Kidney (tissue), 14 donors: ENCODE results near the gene FNDC7. TPM values are rescaled to one million over a fixed set of nuclear protein-coding genes. Genes with fewer than 3 reads are reported as not detected.

Experiments
- DNase-seq, 5 donors: peaks; one replicate each; pipeline ENCODE4 v3.0.0-alpha.2; 2013 to 2020
- FAIRE-seq: peaks from 2 replicates; lab custom pipeline; 2012; peaks lifted over from hg19 to GRCh38; lab: Jason Lieb, UNC
- H3K27ac ChIP-seq, 2 donors: one replicate each; pipeline ENCODE4 v1.7.0; 2013; ENCODE audit warnings: low read depth in 2 of 2, low read length in 2 of 2, inconsistent platforms in 1 of 2
- H3K27me3 ChIP-seq: one replicate; pipeline ENCODE4 v1.7.1; 2013; ENCODE audit warnings: low read length, inconsistent platforms; ENCODE audit not compliant: control insufficient read depth, insufficient read depth
- H3K36me3 ChIP-seq, 3 donors: one replicate each; pipeline versions ENCODE4 v1.7.0 to v1.7.1; 2013; ENCODE audit warnings: low read length in 3 of 3, control low read depth in 1 of 3, inconsistent platforms in 1 of 3; ENCODE audit not compliant: insufficient read depth in 3 of 3, control insufficient read depth in 2 of 3
- H3K4me1 ChIP-seq, 3 donors: one replicate each; pipeline versions ENCODE4 v1.7.0 to v1.7.1; 2013; ENCODE audit warnings: low read length in 3 of 3, inconsistent platforms in 1 of 3, low read depth in 1 of 3; ENCODE audit not compliant: control insufficient read depth in 2 of 3, insufficient read depth in 2 of 3
- H3K4me3 ChIP-seq, 3 donors: one replicate each; pipeline versions ENCODE4 v1.7.0 to v1.8.1; 2013; ENCODE audit warnings: low read length in 3 of 3, control low read depth in 1 of 3, inconsistent platforms in 1 of 3
- H3K9ac ChIP-seq, 3 donors: one replicate each; pipeline versions ENCODE4 v1.7.0 to v1.7.1; 2013; ENCODE audit warnings: low read length in 3 of 3, control low read depth in 1 of 3, inconsistent platforms in 1 of 3
- H3K9me3 ChIP-seq, 3 donors: one replicate each; pipeline versions ENCODE4 v1.7.0 to v1.7.1; 2013; ENCODE audit warnings: low read length in 3 of 3, control low read depth in 1 of 3, inconsistent platforms in 1 of 3; ENCODE audit not compliant: control insufficient read depth in 2 of 3, insufficient read depth in 1 of 3
- intact Hi-C: fragments of 100-400 bp; cut with DNase I; formaldehyde crosslinking; loops from one replicate; pipeline ENCODE4 v1.11.1; 2022
- polyA plus RNA-seq: library from polyadenylated mRNA; stranded (reverse); fragments of 350-450 nt; fragmentation: Illumina TruSeq; extraction: RNeasy Lipid Tissue Mini Kit (QIAGEN cat#74804); gene quantifications from one replicate; pipeline ENCODE4 v1.2.3, GENCODE V29; 2014; ENCODE audit warnings: low read depth, low replicate concordance; ENCODE audit not compliant: insufficient read depth
- total RNA-seq: library from RNA; stranded (reverse); fragmentation: NEBNext Ultra II Directional; extraction: Animal tissue kit (Norgen Biotek cat#: 25700); gene quantifications from one replicate; pipeline ENCODE4 v1.2.1, GENCODE V29; 2021
- TF ChIP-seq, protein P1 (sequence below): IDR thresholded peaks from 3 replicates; pipeline ENCODE4 v1.5.1; 2012; ENCODE audit warnings: mild to moderate bottlenecking, moderate library complexity, borderline replicate concordance; ENCODE audit not compliant: insufficient read depth; ENCODE audit errors: extremely low read depth
- donor health status: control.
- donor health status: control.
- donor health status: control.
- donor health status: control.
- donor health status: control.
- donor health status: DM: yes; HTN: yes; CAD: no.
- donor health status: Normal renal cell carcinoma (clear cell type).

FNDC7 gene
- total and polyA plus RNA-seq, 2 donors from 2014 or later, result not detected

DNA sequence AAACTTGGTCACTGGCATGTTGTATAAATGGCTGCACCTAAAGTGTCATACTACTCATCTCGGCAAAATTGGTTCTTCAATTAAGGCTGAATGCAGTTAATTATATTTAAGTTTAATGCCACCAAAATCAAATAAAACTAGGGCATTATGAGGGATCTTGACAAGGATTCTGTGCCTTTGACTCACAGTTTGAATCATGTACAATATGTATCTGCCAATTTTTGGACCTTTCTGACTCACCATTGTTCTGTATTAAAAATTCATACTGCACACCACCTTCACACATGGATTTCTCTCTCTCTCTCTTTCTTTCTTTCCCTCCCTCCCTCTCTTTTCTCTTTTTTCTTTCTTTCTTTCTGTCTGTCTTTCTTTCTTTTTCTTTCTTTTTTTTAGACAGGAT lies 19.7 kb downstream of the FNDC7 start:
- no peaks in the 10 kb centered on the region for H3K27me3 ChIP-seq
- intact Hi-C loops, result no loop called here

DNA sequence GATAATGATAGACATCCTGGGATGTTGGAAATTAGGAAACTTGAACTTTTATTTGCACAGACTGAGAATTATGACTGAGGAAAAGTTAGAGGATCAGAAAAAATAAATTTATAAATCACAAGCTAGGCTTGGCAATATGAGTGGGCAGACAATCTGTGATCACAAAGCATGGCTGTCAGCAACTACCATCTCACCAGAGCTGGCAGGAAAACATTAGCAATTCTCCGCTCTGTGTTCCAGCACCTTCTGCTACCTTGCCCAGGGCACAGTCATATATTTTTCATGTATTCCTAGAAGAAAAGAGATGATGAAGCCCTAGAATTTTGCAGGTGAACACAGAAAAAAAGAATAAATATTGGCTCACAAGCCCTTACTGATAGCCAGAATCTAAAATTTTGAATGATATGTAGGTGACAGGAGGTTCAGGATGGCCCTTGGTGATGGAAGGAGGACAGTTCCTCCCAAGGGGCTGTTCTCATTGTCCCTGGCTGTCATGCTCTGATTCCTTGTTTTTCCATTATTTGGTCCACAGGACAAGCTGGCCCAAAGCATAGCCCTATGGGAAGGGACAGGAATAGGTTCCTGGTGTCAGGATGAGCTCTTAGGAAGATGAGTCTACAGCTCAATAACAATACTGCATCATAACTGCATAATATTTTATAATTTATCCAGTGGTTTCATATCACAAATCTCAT lies 21.6 kb downstream of the FNDC7 start:
- H3K4me1 ChIP-seq, result no peaks in the 10 kb centered on the region
- H3K27me3 ChIP-seq, result no peaks in the 10 kb centered on the region
- H3K9ac ChIP-seq, result no peak overlapping the region
- TF ChIP-seq, protein P1, sequence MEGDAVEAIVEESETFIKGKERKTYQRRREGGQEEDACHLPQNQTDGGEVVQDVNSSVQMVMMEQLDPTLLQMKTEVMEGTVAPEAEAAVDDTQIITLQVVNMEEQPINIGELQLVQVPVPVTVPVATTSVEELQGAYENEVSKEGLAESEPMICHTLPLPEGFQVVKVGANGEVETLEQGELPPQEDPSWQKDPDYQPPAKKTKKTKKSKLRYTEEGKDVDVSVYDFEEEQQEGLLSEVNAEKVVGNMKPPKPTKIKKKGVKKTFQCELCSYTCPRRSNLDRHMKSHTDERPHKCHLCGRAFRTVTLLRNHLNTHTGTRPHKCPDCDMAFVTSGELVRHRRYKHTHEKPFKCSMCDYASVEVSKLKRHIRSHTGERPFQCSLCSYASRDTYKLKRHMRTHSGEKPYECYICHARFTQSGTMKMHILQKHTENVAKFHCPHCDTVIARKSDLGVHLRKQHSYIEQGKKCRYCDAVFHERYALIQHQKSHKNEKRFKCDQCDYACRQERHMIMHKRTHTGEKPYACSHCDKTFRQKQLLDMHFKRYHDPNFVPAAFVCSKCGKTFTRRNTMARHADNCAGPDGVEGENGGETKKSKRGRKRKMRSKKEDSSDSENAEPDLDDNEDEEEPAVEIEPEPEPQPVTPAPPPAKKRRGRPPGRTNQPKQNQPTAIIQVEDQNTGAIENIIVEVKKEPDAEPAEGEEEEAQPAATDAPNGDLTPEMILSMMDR, result no peak
- no peak overlapping the region for H3K27ac ChIP-seq
- no peaks in the 10 kb centered on the region for H3K36me3 ChIP-seq
- DNase-seq (no peak), FAIRE-seq (no peak)
- H3K9me3 ChIP-seq, result no peaks in the 10 kb centered on the region
- H3K4me3 ChIP-seq, result no peak overlapping the region
- intact Hi-C loops, result no loop called here

More for the DNA sequence above, 19.7 kb downstream of the FNDC7 start:
- H3K4me3 ChIP-seq, result no peak overlapping the region
- FAIRE-seq (no peak), DNase-seq (no peak)
- no peaks in the 10 kb centered on the region for H3K4me1 ChIP-seq
- H3K27ac ChIP-seq, result no peak overlapping the region
- H3K36me3 ChIP-seq, result no peaks in the 10 kb centered on the region
- H3K9me3 ChIP-seq, result no peaks in the 10 kb centered on the region
- TF ChIP-seq, protein P1, result no peak
- H3K9ac ChIP-seq, result no peak overlapping the region

DNA sequence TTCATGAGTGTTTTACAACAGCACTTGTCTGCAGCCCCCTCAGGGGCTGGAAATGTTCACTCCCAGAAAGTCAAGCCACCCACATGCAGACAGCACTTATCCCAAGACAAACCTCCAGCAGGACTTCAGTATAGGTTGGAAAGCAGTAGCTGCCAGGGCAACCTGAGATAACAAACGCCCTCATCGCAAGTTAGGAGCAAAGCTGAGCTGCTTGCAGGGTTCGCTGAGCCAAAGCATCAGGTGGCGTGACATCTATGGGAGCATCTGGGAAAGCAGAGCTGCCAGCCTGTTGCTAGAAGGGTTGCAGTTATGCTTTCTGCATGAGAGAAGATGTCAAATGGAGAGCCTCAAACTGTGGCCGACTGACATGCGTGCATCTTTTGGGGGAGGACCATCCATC lies 29.5 kb downstream of the FNDC7 start:
- no peak for FAIRE-seq
- no peak overlapping the region for H3K4me3 ChIP-seq
- TF ChIP-seq, protein P1, result no peak
- peak in 3 of 5 donors; percentile 56 to 60 (median 58) for DNase-seq
- intact Hi-C loops, result no loop called here
- no peak overlapping the region for H3K27ac ChIP-seq
- no peaks in the 10 kb centered on the region for H3K27me3 ChIP-seq
- H3K9me3 ChIP-seq, result no peaks in the 10 kb centered on the region
- H3K36me3 ChIP-seq, result no peaks in the 10 kb centered on the region
- no peak overlapping the region for H3K9ac ChIP-seq
- no peaks in the 10 kb centered on the region for H3K4me1 ChIP-seq
